Cardiac muscle cell (in vitro differentiated cells and primary cell): ENCODE data around the gene BAIAP2L1. TPM values are rescaled to one million over a fixed set of nuclear protein-coding genes. Genes with fewer than 3 reads are reported as not detected.
"Not testable (repeated sequence)": the region's sequence is repeated elsewhere in the genome, so short reads cannot be mapped to it uniquely, and the experiment has no call there.

Source experiments
- DNase-seq, 2 donors: peaks; one replicate each; pipeline versions ENCODE4 v3.0.0 to v3.0.0-alpha.2; 2010 to 2017; ENCODE audit warnings: low read depth in 1 of 2, low spot score in 1 of 2
- H3K27ac ChIP-seq: fragments of 200-600 bp; sonication (generic); 2 replicates; pipeline ENCODE4 v1.5.1; 2016
- H3K27me3 ChIP-seq: fragments of 200-600 bp; sonication (generic); 2 replicates; pipeline ENCODE4 v1.6.0; 2016; ENCODE audit warnings: control low read depth
- H3K36me3 ChIP-seq: fragments of 200-600 bp; sonication (generic); 2 replicates; pipeline ENCODE4 v1.5.1; 2016; ENCODE audit warnings: control low read depth
- H3K4me1 ChIP-seq: fragments of 200-600 bp; sonication (generic); 2 replicates; pipeline ENCODE4 v1.8.1; 2017; ENCODE audit warnings: low read depth, mild to moderate bottlenecking, mixed run types
- H3K4me3 ChIP-seq: fragments of 200-600 bp; sonication (generic); 2 replicates; pipeline ENCODE4 v1.5.1; 2016; ENCODE audit warnings: mild to moderate bottlenecking
- H3K9me3 ChIP-seq: fragments of 200-600 bp; sonication (generic); 2 replicates; pipeline ENCODE4 v1.5.1; 2017; ENCODE audit warnings: low read depth, mild to moderate bottlenecking, control low read depth
- polyA plus RNA-seq: library from polyadenylated mRNA; unstranded; fragments of >200 nt; fragmentation: Nextera tagmentation; extraction: Ambion mirVana; gene quantifications from 2 replicates; pipeline ENCODE4 v1.2.1, GENCODE V29; 2016
- total RNA-seq: library from RNA; depleted of rRNA; stranded (reverse); fragments of >200 nt; gene quantifications from 2 replicates; pipeline ENCODE4 v1.2.3, GENCODE V29; 2016
- TF ChIP-seq, protein P1 (sequence below): IDR thresholded peaks from 2 replicates; pipeline ENCODE4 v1.5.1; 2012; ENCODE audit warnings: low read depth, mild to moderate bottlenecking, low read length

BAIAP2L1 gene
- total and polyA plus RNA-seq, 2 experiments from 2014 or later: 7.6 to 11.6 TPM

DNA sequence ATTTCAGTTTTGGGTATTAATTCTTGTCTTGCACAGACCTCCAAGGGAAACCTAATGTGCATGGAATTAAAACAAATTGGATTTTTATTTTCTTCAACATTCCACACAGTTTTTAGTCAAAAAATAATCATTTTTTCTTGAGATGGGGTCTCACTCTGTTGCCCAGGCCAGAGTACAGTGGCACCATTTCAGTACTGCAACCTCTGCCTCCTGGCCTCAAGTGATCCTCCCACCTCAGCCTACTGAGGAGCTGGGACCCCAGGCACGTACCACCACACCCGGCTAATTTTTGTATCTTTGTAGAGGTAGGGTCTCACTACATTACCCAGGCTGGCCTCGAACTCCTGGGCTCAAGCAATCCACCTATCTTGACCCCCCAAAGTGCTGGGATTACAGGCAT, 4.9 kb downstream of the BAIAP2L1 start:
- no peak overlapping the region for H3K4me3 ChIP-seq
- H3K36me3 ChIP-seq: no peaks in the 10 kb centered on the region
- TF ChIP-seq, protein P1, sequence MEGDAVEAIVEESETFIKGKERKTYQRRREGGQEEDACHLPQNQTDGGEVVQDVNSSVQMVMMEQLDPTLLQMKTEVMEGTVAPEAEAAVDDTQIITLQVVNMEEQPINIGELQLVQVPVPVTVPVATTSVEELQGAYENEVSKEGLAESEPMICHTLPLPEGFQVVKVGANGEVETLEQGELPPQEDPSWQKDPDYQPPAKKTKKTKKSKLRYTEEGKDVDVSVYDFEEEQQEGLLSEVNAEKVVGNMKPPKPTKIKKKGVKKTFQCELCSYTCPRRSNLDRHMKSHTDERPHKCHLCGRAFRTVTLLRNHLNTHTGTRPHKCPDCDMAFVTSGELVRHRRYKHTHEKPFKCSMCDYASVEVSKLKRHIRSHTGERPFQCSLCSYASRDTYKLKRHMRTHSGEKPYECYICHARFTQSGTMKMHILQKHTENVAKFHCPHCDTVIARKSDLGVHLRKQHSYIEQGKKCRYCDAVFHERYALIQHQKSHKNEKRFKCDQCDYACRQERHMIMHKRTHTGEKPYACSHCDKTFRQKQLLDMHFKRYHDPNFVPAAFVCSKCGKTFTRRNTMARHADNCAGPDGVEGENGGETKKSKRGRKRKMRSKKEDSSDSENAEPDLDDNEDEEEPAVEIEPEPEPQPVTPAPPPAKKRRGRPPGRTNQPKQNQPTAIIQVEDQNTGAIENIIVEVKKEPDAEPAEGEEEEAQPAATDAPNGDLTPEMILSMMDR: no peak
- H3K4me1 ChIP-seq: peaks cover 8% of the 10 kb centered on the region
- DNase-seq: no peak
- H3K9me3 ChIP-seq: no peaks in the 10 kb centered on the region
- no peaks in the 10 kb centered on the region for H3K27me3 ChIP-seq
- H3K27ac ChIP-seq: no peak overlapping the region

DNA sequence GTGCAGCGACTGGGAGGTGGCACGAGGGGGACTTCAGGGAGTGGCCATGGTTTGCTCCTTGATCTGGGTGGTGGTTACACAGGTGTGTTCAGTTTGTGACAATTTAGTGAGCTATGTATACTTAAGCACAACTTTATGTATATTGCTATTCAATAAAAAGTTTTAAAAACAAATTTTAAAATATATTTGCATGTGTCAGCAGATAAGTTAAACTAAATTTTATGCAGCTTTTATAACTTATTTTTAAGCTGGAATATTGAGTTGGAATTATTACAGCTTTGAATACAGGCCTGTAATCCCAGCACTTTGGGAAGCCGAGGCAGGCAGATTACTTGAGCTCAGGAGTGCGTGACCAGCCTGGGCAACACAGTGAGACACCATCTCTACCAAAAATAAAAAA, 5.4 kb downstream of the BAIAP2L1 start:
- H3K4me3 ChIP-seq: no peak overlapping the region
- no peak overlapping the region for H3K27ac ChIP-seq

DNA sequence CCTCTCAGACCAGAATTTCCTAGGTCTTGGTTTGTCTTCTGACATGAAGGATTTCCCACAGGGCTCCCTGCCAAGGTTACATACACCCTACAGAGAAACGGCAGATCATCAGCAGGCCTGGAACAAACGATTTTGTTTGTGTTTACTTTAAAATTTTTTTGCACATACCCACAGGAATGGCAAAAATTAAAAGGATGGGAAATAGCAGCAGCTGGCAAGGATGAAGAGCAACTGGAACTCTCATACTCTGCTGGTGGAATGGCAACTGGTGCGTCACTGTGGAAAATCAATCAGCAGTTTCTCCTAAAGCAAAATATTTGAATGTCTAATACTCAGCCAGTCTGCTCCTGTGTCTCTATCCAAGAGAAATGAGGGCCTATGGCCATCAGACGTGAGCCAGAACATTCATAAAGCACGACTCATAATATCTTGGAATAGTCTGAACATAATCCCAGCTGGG, 6.5 kb downstream of the BAIAP2L1 start:
- no peaks in the 10 kb centered on the region for H3K9me3 ChIP-seq
- no peaks in the 10 kb centered on the region for H3K36me3 ChIP-seq
- TF ChIP-seq, protein P1: no peak
- H3K27ac ChIP-seq: no peak overlapping the region
- no peak overlapping the region for H3K4me3 ChIP-seq
- H3K27me3 ChIP-seq: no peaks in the 10 kb centered on the region
- DNase-seq: peak in 1 of 2 donors; percentile 53
- H3K4me1 ChIP-seq: peaks cover 3% of the 10 kb centered on the region

More for the DNA sequence above, 5.4 kb downstream of the BAIAP2L1 start:
- Histone ChIP-seq H3K27me3 (no peaks in the 10 kb centered on the region), H3K36me3 (no peaks in the 10 kb centered on the region), H3K4me1 (peaks cover 8% of the 10 kb centered on the region), H3K9me3 (no peaks in the 10 kb centered on the region)
- TF ChIP-seq, protein P1: no peak
- no peak for DNase-seq

DNA sequence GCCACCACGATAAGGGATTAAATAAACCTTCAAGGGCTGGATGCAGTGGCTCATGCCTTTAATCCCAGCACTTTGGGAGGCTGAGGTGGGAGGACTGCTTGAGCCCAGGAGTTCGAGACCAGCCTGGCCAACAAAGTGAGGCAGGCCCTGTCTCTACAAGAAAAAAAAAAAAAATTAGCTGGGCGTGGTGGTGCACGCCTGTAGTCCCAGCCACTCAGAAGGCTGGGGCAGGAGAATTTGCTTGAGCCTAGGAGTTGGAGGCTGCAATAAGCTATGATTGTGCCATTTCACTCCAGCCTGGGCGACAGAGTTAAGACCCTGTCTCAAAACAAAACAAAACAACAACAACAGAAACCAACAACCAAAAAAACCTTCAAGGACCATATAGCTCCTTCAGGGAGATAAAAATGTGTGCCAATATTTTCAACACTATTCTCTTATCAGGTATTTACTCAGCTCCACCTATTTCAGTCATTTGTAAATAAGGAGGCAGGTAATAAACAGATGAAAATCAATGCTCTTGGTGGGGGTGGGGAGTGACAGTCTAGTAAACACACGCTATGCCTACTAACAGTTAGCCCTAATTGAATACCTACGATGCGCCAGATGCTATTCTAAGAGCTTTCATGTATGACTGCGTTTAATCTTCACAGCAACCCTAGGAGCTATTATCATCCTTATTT, 13.2 kb downstream of the BAIAP2L1 start:
- H3K27me3 ChIP-seq: no peaks in the 10 kb centered on the region
- no peaks in the 10 kb centered on the region for H3K36me3 ChIP-seq
- H3K9me3 ChIP-seq: no peaks in the 10 kb centered on the region
- H3K4me1 ChIP-seq: no peaks in the 10 kb centered on the region
- no peak overlapping the region for H3K4me3 ChIP-seq
- DNase-seq: no peak
- TF ChIP-seq, protein P1: no peak
- H3K27ac ChIP-seq: no peak overlapping the region

DNA sequence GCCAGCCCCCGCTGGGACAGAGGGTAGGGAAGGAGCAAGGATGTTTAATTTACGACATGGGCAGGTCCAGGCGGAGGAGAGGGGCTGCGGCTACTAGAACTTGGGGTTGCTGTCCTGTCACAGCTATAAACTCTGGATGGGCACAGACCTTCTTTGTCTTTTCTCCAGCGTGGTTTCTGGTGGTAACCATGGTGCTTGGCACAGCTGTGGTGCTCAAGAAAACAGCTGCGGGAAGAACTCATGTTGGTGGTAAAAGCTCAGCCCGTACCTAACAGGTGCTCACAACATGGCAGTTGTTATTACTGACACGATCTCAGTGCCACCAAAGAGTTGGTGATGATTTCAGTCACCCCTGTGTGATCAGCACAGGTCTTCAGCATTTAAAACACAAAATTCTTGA, 13.8 kb downstream of the BAIAP2L1 start:
- no peaks in the 10 kb centered on the region for H3K4me1 ChIP-seq
- H3K27ac ChIP-seq: no peak overlapping the region
- H3K4me3 ChIP-seq: no peak overlapping the region
- no peaks in the 10 kb centered on the region for H3K27me3 ChIP-seq
- TF ChIP-seq, protein P1: no peak
- H3K36me3 ChIP-seq: no peaks in the 10 kb centered on the region
- no peaks in the 10 kb centered on the region for H3K9me3 ChIP-seq
- DNase-seq: no peak

DNA sequence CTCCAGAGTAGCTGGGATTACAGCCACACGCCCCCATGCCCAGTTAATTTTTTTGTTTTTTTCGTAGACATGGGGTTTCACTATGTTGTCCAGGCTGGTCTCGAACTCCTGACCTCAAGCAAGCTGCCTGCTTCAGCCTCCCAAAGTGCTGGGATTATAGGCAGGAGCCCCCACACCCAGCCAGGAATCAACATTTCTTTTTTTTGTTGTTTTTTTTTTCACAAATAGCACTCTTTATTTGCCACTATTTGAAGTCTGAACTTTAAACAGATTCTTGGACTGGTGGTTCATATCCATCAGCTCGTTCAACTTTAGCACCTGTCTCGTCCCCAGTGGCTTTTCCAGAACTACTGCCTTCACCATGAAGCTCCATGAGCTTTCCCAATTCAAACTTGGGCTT, 15.4 kb downstream of the BAIAP2L1 start:
- H3K27me3 ChIP-seq, H3K4me3 ChIP-seq, H3K4me1 ChIP-seq, H3K36me3 ChIP-seq, H3K9me3 ChIP-seq, H3K27ac ChIP-seq, DNase-seq: not testable (repeated sequence)
